ENCODE data around the gene DOCK2.
"Not testable (repeated sequence)": the region's sequence is repeated elsewhere in the genome, so short reads cannot be mapped to it uniquely, and the experiment has no call there.

The DOCK2 gene

GRCh38 chr5:169751490-169751889 is 114.4 kb downstream of the DOCK2 start:
- H3K4me1 ChIP-seq (ENCODE audit: insufficient read depth, poor library complexity, severe bottlenecking): no peaks in the 10 kb centered on the region
- no peak for ATAC-seq (ENCODE audit: low read depth)
- H3K27ac ChIP-seq (ENCODE audit: poor library complexity, severe bottlenecking): no peak overlapping the region
- H3K36me3 ChIP-seq (ENCODE audit: low read depth): no peaks in the 10 kb centered on the region
- no peaks in the 10 kb centered on the region for H3K27me3 ChIP-seq (ENCODE audit: insufficient read depth, poor library complexity, severe bottlenecking)
- no peak overlapping the region for H3K4me3 ChIP-seq (ENCODE audit: severe bottlenecking)
- H3K9me3 ChIP-seq (ENCODE audit: severe bottlenecking): no peaks in the 10 kb centered on the region
- no peak for DNase-seq (ENCODE audit: low spot score)
- no peak for TF ChIP-seq CTCF (IDR thresholded peaks at IDR 0.05; ENCODE audit: poor library complexity, severe bottlenecking)

- not testable (repeated sequence) for H3K9me3 ChIP-seq (ENCODE audit: severe bottlenecking); DNase-seq (ENCODE audit: low spot score); H3K27ac ChIP-seq (ENCODE audit: poor library complexity, severe bottlenecking); H3K4me3 ChIP-seq (ENCODE audit: severe bottlenecking); H3K27me3 ChIP-seq (ENCODE audit: insufficient read depth, poor library complexity, severe bottlenecking); H3K36me3 ChIP-seq (ENCODE audit: low read depth); H3K4me1 ChIP-seq (ENCODE audit: insufficient read depth, poor library complexity, severe bottlenecking); ATAC-seq (ENCODE audit: low read depth)
Measured at GRCh38 chr5:169752566-169752965, 115.5 kb downstream of the DOCK2 start.

- DNase-seq (ENCODE audit: low spot score): no peak
- no peaks in the 10 kb centered on the region for H3K36me3 ChIP-seq (ENCODE audit: low read depth)
Measured at GRCh38 chr5:169753795-169754194, 116.7 kb downstream of the DOCK2 start.

GRCh38 chr5:169754737-169755136 is 117.7 kb downstream of the DOCK2 start:
- H3K27ac ChIP-seq (ENCODE audit: poor library complexity, severe bottlenecking): no peak overlapping the region
- no peaks in the 10 kb centered on the region for H3K9me3 ChIP-seq (ENCODE audit: severe bottlenecking)
- TF ChIP-seq CTCF (IDR thresholded peaks at IDR 0.05; ENCODE audit: poor library complexity, severe bottlenecking): no peak
- ATAC-seq (ENCODE audit: low read depth) (no peak), DNase-seq (ENCODE audit: low spot score) (no peak)
- H3K36me3 ChIP-seq (ENCODE audit: low read depth): no peaks in the 10 kb centered on the region
- H3K4me1 ChIP-seq (ENCODE audit: insufficient read depth, poor library complexity, severe bottlenecking): no peaks in the 10 kb centered on the region
- H3K4me3 ChIP-seq (ENCODE audit: severe bottlenecking): no peak overlapping the region
- no peaks in the 10 kb centered on the region for H3K27me3 ChIP-seq (ENCODE audit: insufficient read depth, poor library complexity, severe bottlenecking)

More at GRCh38 chr5:169753795-169754194, 116.7 kb downstream of the DOCK2 start:
- no peaks in the 10 kb centered on the region for H3K4me1 ChIP-seq (ENCODE audit: insufficient read depth, poor library complexity, severe bottlenecking)
- ATAC-seq (ENCODE audit: low read depth): no peak
- H3K27ac ChIP-seq (ENCODE audit: poor library complexity, severe bottlenecking): no peak overlapping the region
- TF ChIP-seq CTCF (IDR thresholded peaks at IDR 0.05; ENCODE audit: poor library complexity, severe bottlenecking): no peak
- H3K4me3 ChIP-seq (ENCODE audit: severe bottlenecking): no peak overlapping the region
- no peaks in the 10 kb centered on the region for H3K9me3 ChIP-seq (ENCODE audit: severe bottlenecking)
- H3K27me3 ChIP-seq (ENCODE audit: insufficient read depth, poor library complexity, severe bottlenecking): no peaks in the 10 kb centered on the region

- no peak for TF ChIP-seq CTCF (IDR thresholded peaks at IDR 0.05; ENCODE audit: poor library complexity, severe bottlenecking)
- no peaks in the 10 kb centered on the region for H3K4me1 ChIP-seq (ENCODE audit: insufficient read depth, poor library complexity, severe bottlenecking)
- DNase-seq (ENCODE audit: low spot score): no peak
- no peaks in the 10 kb centered on the region for H3K9me3 ChIP-seq (ENCODE audit: severe bottlenecking)
- H3K27ac ChIP-seq (ENCODE audit: poor library complexity, severe bottlenecking): no peak overlapping the region
- no peaks in the 10 kb centered on the region for H3K36me3 ChIP-seq (ENCODE audit: low read depth)
- H3K27me3 ChIP-seq (ENCODE audit: insufficient read depth, poor library complexity, severe bottlenecking): no peaks in the 10 kb centered on the region
- H3K4me3 ChIP-seq (ENCODE audit: severe bottlenecking): no peak overlapping the region
- ATAC-seq (ENCODE audit: low read depth): no peak
Measured at GRCh38 chr5:169756071-169756765, 119.1 kb downstream of the DOCK2 start.
